ENCODE data around the gene PARP15. TPM values are rescaled to one million over a fixed set of nuclear protein-coding genes. Genes with fewer than 3 reads are reported as not detected.

PARP15 gene
- total and polyA plus RNA-seq, 2 of the 4 experiments (the other 2 are of a cell fraction) = 0.10 TPM; not detected in 1

DNA sequence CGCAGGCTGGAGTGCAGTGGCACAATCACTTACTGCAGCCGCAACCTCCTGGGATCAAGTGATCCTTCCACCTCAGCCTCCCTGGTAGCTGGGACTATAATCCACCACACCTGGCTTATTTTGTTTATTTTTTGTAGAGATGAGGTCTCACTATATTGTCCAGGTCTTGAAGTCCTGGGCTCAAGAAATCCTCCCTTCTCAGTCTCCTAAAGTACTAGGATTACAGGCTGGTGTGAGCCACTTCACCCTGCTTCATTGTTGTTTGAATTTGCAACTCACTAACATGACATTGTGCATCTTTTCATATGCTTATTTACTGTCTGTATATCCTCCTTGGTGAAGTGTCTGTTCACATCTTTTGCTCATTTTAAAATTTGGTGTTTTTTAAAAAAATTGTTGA, 10.1 kb downstream of the PARP15 start:
- in situ Hi-C loops (cut with MboI; ENCODE audit: low sequenced_read_pairs) (no loop called here), dilution Hi-C loops (cut with HindIII; ENCODE audit: low sequenced_read_pairs, unreplicated experiment) (no loop called here), intact Hi-C loops (cut with micrococcal nuclease) (loop anchor here (5.0 kb wide), 1 partner anchor 55 kb away; no protein-coding TSS in a partner anchor)
- Histone ChIP-seq H4K20me1 (ENCODE audit: insufficient read depth, low read length) (no peaks in the 10 kb centered on the region), H3K9me1 (ENCODE audit: insufficient read depth, low read length) (no peaks in the 10 kb centered on the region), H2BK15ac (ENCODE audit: low read depth, low read length) (no peak overlapping the region), H3K27ac (ENCODE audit: insufficient read depth, low read length) (no peak overlapping the region), H3K4me2 (ENCODE audit: low read depth, low read length) (no peak overlapping the region), H3K23ac (ENCODE audit: low read depth, low read length) (no peak overlapping the region), H2AK9ac (replicated peaks; ENCODE audit: low read depth, low read length, poor library complexity) (no peak overlapping the region), H3K4me1 (ENCODE audit: control insufficient read depth, insufficient read depth, low read length) (no peaks in the 10 kb centered on the region), H3K27me3 (ENCODE audit: control insufficient read depth, insufficient read depth, low read length) (no peaks in the 10 kb centered on the region), H3K79me1 (ENCODE audit: low read depth in 1 of 2, low read length in 2 of 2) (no peaks in the 10 kb centered on the region), H3K14ac (replicated peaks; ENCODE audit: low read depth, low read length) (no peak overlapping the region), H3K18ac (ENCODE audit: low read depth, low read length) (no peak overlapping the region), H2BK120ac (ENCODE audit: low read depth, low read length) (no peak overlapping the region), H4K5ac (ENCODE audit: low read depth, low read length) (no peak overlapping the region), H2BK20ac (ENCODE audit: low read depth, low read length) (no peak overlapping the region), H2AK5ac (ENCODE audit: low read depth, low read length) (no peak overlapping the region), H4K91ac (ENCODE audit: insufficient read depth, low read depth, low read length) (no peak overlapping the region), H3K9ac (ENCODE audit: low read depth, low read length) (no peak overlapping the region), H2BK5ac (ENCODE audit: low read depth, low read length, poor library complexity, severe bottlenecking) (no peak overlapping the region), H4K8ac (ENCODE audit: low read depth in 2 of 2, low read length in 2 of 2) (no peak overlapping the region), H2AFZ (replicated peaks; ENCODE audit: low read length, poor library complexity) (no peak overlapping the region), H3K4me3 (ENCODE audit: insufficient read depth, low read depth, low read length) (no peak overlapping the region), H3K56ac (ENCODE audit: extremely low read depth, insufficient read depth, low read length) (no peak overlapping the region), H3K9me3 (ENCODE audit: control insufficient read depth, insufficient read depth, low read length) (0 out of 2 replicates have a peak, but pooled peaks cover 2% of the 10 kb centered on the region), H3K36me3 (ENCODE audit: control insufficient read depth, insufficient read depth, low read length) (no peaks in the 10 kb centered on the region), H3K4ac (ENCODE audit: low read depth, low read length) (no peak overlapping the region)
- DNase-seq (no peak), ATAC-seq (ENCODE audit: low read depth) (no peak)
- WGBS, 2 experiments (ENCODE audit: extremely low coverage in 2 of 2, insufficient read length in 1 of 2) = no CpG with 5 or more reads among the region's 2 CpGs
- POLR2A ChIA-PET (ENCODE audit: unreplicated experiment) = interaction anchor here (1.0 kb wide), 1 partner anchor 9 kb away, joined by 5 read pairs; no protein-coding TSS in a partner anchor
- CTCF ChIA-PET = no interaction called here
- BruUV-seq (replicated peaks) = no TSS peak
- TF ChIP-seq RAD21 (IDR thresholded peaks at IDR 0.05; ENCODE audit: low read length) = no peak
